C4-2B (cell line): ENCODE measurements around the gene ATP6V0A4.

Source experiments
- CTCF ChIP-seq: fragments of 450-650 bp; conservative IDR thresholded peaks from 2 replicates; pipeline ENCODE4 v1.5.1; 2017; ENCODE audit warnings: mild to moderate bottlenecking
- ZFX ChIP-seq: fragments of 450-650 bp; IDR thresholded peaks from 2 replicates; pipeline ENCODE4 v1.6.1; 2017

DNA sequence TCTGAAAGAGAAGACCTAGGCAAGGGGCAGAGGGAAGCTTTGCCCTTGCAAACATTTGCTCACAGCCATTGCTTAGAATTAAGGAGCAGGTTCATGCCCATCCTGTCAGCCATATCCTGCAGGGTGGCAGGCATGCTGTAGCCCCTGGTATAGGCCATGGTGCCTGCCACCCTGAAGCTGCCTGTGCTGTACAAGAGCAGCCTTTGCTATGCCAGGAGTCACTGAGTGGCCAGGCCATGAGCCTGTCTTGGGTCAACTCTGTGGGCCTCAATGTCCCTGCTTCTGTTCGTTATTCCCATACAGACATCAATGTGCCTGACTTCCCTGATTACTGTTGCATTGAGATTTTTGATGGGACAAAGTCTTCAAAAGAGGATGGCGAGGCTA lies 96.5 kb downstream of the ATP6V0A4 start:
- TF ChIP-seq CTCF (no peak), ZFX (no peak)
